Right lobe of liver (tissue), 4 donors: ENCODE measurements around the gene ACOT11.

Experiments
- POLR2A ChIP-seq: fragments of 450-650 bp; IDR thresholded peaks from one replicate; pipeline ENCODE4 v1.6.1; 2017; ENCODE audit warnings: antibody characterized with exemption, mild to moderate bottlenecking
- TF ChIP-seq, protein P1 (sequence below), 4 donors: fragments of 200-600 bp in 3 of 4; fragments of 450-650 bp in 1 of 4; IDR thresholded peaks; one replicate each; pipeline versions ENCODE4 v1.5.1 to v1.8.0; 2016 to 2022; ENCODE audit warnings: antibody characterized with exemption in 4 of 4, mild to moderate bottlenecking in 2 of 4
- donor health status: DM: no; HTN: no; CAD: no.
- donor health status: DM: no; HTN: no; CAD: no.
- donor health status: DM: no; HTN: yes; CAD: no.

DNA sequence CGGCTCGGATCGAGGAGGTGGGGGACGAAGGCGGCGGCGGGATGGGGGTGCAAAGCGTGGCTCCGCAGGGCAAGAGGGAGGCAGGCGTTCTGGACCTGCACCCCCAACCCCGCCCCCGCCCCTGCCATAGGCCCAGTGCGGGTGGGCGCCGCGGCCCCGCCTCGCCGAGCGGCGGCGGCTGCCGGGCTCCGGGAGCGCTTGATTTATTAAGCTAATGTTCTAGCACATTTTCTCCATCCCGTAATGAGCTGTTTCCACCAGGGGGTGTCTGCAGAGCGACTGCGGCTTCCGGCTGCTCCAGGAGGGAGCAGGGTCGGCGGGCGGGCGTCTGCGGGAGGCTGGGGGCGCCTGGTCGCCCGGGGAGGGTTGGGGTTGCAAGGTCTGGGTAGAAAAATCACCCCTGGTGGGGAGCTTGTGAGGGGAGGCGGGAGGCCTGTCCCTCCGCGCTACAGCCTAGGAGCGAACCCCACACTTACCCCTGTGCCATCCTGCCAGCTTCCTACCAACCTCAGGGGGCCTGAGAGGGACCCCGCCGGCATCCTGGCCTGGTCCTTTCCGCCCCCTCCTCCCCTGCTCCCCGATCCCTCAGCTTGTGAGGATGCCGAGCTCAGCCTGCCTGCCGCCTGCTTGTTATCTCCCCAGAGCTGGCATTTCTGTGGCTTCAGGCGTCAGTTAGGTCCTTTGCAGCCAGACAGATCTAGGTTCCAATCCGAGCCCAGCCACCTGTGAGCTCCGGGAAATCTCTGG, 48.5 kb upstream of the ACOT11 start:
- TF ChIP-seq, protein P1, sequence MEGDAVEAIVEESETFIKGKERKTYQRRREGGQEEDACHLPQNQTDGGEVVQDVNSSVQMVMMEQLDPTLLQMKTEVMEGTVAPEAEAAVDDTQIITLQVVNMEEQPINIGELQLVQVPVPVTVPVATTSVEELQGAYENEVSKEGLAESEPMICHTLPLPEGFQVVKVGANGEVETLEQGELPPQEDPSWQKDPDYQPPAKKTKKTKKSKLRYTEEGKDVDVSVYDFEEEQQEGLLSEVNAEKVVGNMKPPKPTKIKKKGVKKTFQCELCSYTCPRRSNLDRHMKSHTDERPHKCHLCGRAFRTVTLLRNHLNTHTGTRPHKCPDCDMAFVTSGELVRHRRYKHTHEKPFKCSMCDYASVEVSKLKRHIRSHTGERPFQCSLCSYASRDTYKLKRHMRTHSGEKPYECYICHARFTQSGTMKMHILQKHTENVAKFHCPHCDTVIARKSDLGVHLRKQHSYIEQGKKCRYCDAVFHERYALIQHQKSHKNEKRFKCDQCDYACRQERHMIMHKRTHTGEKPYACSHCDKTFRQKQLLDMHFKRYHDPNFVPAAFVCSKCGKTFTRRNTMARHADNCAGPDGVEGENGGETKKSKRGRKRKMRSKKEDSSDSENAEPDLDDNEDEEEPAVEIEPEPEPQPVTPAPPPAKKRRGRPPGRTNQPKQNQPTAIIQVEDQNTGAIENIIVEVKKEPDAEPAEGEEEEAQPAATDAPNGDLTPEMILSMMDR (IDR thresholded peaks at IDR 0.05) = peak; percentile 32 to 41 (median 40)
- no peak for TF ChIP-seq POLR2A
